Measurements from ENCODE around the gene ZNF582.

The ZNF582 gene

DNA sequence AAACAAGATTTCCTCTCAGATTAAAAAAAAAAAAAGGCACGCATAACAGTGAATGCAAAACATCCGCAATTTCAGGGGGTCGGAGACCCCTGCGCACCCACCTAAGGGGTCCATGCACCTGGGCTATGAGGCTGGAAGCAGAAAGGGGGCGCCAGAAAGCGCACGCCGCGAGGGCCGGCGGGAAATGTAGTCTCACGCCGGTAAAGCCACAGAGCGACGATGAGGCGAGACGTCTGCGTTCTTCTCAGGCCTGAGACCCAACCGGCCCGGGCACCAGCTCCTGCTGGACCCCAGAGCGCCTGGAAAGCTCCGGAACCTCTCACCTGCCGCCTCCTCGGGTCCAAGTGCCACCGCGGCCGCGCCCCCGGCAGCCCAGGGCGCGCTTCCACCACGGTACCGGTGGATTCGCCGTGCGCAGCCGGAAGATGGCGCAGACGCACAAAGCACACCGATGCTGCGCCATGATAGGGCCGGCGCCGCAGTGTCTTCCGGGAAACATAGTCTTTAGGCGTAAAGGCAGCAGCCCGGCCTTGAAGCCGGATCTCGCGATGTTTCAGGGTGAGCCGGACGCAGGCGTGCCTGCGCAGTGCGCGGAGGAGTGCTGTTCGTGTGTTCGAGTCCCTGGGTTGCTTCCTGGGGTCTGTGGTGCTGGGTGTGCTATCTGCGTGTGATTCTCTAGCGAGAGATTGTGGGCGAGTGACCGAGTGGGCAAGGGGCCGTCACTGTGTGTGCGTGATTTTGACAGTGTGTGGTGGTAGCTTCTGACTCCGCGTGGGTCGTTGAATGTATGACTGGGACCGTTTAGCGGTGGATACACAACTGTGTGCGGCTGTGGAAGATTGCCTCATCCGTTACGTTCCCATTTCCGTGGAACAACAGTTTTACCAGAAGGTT, at the start of gene ZNF582:
Gene ZNF582, minus strand, starts transcription at position 416 of the 894 bp plus-strand sequence. CDS start 1,782 bp downstream, outside the sequence.
- in situ Hi-C loops (cut with MboI; ENCODE audit: low sequenced_read_pairs) = no loop called here

- in situ Hi-C loops (cut with MboI; ENCODE audit: low sequenced_read_pairs) = no loop called here
These were observed 48.0 kb upstream of the ZNF582 start for GRCh38 chr19:56441206-56441792.

GRCh38 chr19:56423985-56424353, 30.6 kb upstream of the ZNF582 start:
- in situ Hi-C loops (cut with MboI; ENCODE audit: low sequenced_read_pairs) = no loop called here

DNA sequence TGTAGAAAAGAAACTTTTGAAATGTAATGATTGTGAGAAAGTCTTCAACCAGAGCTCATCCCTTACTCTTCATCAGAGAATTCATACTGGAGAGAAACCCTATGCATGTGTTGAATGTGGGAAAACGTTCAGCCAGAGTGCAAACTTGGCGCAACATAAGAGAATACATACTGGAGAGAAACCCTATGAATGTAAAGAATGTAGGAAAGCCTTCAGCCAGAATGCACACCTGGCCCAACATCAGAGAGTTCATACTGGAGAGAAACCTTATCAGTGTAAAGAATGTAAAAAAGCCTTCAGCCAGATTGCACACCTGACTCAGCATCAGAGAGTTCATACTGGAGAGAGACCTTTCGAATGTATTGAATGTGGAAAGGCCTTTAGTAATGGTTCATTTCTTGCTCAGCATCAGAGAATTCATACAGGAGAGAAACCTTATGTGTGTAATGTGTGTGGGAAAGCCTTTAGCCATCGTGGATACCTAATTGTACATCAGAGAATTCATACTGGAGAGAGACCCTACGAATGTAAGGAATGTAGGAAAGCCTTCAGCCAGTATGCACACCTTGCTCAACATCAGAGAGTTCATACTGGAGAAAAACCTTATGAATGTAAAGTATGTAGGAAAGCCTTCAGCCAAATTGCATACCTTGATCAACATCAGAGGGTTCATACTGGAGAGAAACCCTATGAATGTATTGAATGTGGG, 30.1 kb upstream of the ZNF582 start:
- in situ Hi-C loops (cut with MboI; ENCODE audit: low sequenced_read_pairs) = no loop called here

GRCh38 chr19:56405062-56405461, 11.7 kb upstream of the ZNF582 start:
- in situ Hi-C loops (cut with MboI; ENCODE audit: low sequenced_read_pairs) = no loop called here

DNA sequence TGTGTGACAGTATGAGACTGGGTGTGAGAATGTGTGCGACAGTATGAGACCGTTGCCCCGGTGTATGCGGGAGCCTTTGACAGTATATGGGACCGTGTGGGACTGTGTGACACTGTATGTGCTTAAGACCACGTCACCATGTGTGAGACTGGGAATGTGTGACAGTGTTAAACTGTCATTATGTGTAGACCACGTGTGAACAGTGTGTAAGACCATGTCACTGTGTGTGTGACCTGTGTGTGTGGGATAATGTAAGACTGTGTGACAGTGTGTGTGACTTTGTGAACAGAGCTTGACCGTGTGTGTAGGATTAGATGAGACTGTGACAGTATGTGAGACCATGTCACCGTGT, 11.3 kb upstream of the ZNF582 start:
- in situ Hi-C loops (cut with MboI; ENCODE audit: low sequenced_read_pairs) = no loop called here

DNA sequence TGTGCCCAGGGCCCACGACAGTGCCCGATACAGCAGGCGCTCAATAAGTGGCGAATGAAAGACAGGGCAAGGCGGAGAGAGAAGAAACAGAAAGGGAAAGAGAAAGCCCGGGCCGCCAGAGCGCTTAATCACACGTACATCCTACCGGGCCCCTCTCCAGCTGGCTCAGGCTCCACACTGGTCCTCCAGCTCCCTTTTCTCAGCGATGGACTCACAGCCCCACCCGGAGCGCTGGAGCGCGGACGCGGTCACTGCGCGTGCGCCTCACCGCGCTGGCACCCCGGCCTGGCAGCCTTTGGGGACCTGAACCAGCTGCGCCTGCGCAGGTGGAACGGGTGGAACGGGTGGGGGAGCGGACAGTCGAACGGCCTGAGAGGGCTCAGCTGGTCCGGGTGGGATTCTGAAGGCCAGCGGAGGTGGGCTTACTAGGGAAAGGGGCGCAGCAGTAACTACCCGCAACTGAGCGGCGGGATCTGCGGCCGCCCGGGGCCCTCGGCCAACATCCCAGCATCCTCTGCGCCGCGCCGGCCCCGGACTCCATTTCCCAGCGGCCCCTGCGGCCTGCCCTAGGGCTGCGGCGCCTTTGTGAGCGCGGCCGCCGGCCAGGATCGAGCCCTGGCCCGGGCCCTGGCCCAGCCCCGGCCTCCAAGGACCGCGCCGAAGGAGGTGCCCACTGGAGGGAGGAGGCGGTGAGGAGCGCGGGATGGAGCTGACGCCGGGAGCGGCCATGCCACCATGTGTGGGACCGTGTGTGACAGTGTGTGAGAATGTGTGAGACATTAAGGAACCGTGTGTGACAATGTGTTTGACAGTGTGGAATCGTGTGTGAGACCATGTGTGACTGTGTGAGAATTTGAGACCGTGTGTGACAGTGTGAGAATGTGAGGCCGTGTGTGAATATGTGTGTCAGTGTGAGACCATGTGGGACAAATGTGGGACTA, 10.7 kb upstream of the ZNF582 start, which contains the start of gene ZNF583:
Gene ZNF583, plus strand, starts transcription at position 569 of the 941 bp plus-strand sequence. CDS start 2,783 bp downstream, outside the sequence.
- in situ Hi-C loops (cut with MboI; ENCODE audit: low sequenced_read_pairs) = no loop called here

- in situ Hi-C loops (cut with MboI; ENCODE audit: low sequenced_read_pairs) = no loop called here
These were observed 9.9 kb upstream of the ZNF582 start for GRCh38 chr19:56403261-56403660.

DNA sequence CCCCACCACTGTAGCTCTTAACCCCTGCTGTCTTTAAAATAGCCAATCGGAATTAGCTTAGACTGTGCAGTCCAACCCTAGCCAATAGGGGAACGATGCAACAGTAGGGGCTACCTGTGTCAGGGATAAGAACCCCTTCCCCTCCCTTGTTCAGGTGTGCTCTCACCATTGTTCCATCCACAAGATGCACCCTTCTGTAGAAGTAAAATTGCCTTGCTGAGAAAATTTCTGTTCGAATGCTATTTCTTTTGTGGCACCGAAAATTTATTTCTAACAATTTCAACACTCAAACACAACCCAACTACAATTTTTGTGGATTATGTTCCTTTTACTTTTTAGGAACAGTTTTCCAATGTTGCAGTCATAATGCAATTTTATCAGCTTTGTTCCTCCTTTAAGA, 7.2 kb upstream of the ZNF582 start:
- in situ Hi-C loops (cut with MboI; ENCODE audit: low sequenced_read_pairs) = no loop called here

GRCh38 chr19:56398809-56399208, 5.5 kb upstream of the ZNF582 start:
- in situ Hi-C loops (cut with MboI; ENCODE audit: low sequenced_read_pairs) = no loop called here

DNA sequence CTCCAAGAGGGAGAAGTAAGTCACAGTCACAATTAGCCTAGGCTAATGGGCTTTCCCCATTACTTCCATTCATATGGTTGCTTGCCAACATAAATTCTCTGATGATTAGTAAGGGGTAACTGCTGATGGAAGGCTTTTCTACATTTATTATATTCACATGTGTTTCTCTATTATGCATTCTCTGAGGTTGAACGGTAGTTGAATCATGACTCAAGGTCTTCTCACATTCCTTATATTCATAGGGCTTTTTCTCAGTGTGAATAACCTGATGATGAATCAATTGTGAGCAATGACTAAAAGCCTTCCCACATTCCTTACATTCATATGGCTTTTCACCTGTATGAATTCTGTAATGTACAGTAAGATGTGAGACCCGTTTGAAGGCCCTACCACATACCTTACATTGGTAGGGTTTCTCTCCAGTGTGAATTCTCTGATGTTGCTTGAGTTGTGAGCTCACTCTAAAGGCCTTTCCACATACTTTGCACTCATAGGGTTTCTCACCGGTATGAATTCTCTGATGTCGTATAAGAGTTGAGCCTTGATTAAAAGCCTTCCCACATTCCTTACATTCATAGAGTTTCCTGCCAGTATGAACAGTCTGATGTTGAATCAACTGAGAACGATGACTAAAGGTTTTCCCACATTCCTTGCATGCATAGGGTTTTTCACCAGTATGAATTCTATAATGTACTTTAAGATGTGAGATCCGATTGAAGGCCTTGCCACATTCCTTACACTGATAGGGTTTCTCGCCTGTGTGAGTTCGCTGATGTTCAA, 9.3 kb downstream of the ZNF582 start:
- in situ Hi-C loops (cut with MboI; ENCODE audit: low sequenced_read_pairs) = no loop called here

GRCh38 chr19:56377105-56377924, 16.0 kb downstream of the ZNF582 start:
- in situ Hi-C loops (cut with MboI; ENCODE audit: low sequenced_read_pairs) = no loop called here

- in situ Hi-C loops (cut with MboI; ENCODE audit: low sequenced_read_pairs) = no loop called here
These were observed 21.1 kb downstream of the ZNF582 start for GRCh38 chr19:56372281-56372680.

DNA sequence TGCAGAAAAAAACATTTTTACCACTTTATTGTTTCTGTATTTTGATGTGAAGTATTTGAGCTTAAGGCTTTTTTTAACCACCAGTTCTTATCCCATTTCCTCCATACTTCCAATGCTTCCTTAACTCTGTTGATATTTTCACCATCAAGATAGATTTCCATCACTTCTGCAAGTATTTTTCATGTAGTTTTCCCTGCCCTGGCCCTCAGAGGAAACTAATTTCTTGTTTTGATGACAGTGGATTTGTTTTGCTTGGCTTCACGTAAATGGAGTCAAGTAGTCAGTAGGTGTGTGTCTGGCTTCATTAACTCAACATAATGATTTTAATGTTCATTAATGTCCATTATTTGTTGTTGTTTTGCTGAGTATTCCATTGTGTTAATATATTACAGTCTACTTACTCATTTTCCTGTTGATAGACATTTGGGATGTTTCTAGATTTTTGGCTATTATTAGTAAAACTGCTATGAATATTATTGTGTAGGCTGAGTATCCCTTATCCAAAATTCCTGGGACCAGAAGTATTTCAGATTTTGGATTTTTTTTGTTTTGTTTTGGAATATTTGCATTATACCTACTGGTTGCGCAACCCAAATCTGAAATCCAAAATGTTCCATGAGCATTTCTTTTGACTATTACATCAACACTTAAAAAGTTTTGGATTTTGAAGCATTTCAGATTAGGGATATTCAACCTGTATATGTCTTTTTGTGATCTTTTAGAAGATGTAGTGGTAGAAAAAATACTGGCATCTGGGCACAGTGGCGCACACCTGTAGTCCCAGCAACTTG, 23.3 kb downstream of the ZNF582 start:
- in situ Hi-C loops (cut with MboI; ENCODE audit: low sequenced_read_pairs) = no loop called here

DNA sequence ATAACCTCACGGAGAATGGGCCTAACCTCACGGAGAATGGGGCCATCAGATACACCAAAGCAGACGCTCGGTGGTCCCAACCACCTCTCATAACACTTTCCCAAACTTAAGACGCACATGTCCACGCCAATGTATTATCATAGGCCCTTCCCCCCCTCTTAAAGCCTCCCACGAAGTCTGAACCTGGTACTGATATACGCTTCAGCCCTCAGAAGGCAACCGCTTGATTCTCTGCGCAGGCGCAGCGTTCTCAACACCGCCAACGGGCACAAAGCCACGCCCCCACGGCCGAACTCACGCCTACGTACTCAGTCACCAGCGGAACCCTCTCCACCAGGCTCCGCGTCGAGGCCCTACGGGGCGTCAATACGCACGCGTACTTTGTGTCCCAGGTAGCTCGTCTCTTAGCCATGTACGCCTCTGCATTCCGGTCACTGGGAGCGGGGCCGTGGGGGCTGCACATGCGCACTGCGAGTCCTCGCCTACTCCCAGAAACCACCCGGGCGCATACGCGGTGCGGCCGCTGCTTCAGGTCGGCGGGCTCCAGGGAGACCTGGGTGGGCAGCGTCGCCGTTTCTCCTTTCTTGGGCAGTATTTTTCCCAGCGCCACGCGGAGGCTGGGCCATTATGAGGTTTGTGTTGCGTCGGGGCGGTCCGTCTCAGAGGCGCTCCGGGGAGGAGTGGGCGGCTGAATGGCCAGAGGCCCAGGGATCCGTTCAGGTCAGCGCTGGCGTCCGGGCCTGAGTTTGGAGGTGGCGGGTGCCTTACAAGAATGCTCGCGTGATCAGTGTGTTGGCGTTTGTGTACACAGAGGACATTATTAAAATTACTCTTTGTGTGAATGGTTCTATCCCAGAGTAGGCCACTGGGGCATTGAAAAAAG, 25.3 kb downstream of the ZNF582 start:
- in situ Hi-C loops (cut with MboI; ENCODE audit: low sequenced_read_pairs) = no loop called here

GRCh38 chr19:56360841-56361240, 32.5 kb downstream of the ZNF582 start:
- in situ Hi-C loops (cut with MboI; ENCODE audit: low sequenced_read_pairs) = no loop called here

- in situ Hi-C loops (cut with MboI; ENCODE audit: low sequenced_read_pairs) = no loop called here
These were observed 36.4 kb downstream of the ZNF582 start for GRCh38 chr19:56356944-56357343.

Measured in HL-60/S4 (cell line).